Lower leg skin (tissue), 3 donors: Measurements from ENCODE around the gene GRIK2.

ENCODE experiments used
- CTCF ChIP-seq, 3 donors: fragments of 450-650 bp; IDR thresholded peaks; one replicate each; pipeline ENCODE4 v1.5.1; 2016; ENCODE audit warnings: antibody characterized with exemption in 3 of 3, mild to moderate bottlenecking in 3 of 3, moderate library complexity in 2 of 3
- POLR2A ChIP-seq, 2 donors: fragments of 450-650 bp; IDR thresholded peaks; one replicate each; pipeline ENCODE4 v1.6.1; 2016 to 2017; ENCODE audit warnings: antibody characterized with exemption in 2 of 2, mild to moderate bottlenecking in 1 of 2, moderate library complexity in 1 of 2

- TF ChIP-seq CTCF (IDR thresholded peaks at IDR 0.05) (no peak), POLR2A (IDR thresholded peaks at IDR 0.05) (no peak)
Observed at GRCh38 chr6:101444717-101445116, 51.2 kb downstream of the GRIK2 start.
